HG03378 (cell line): ENCODE measurements around the gene MEG3.

ENCODE experiments used
- ATAC-seq: cut with Tn5 transposase; IDR thresholded peaks from one replicate; pipeline ENCODE4 v1.9.1; 2021; ENCODE audit warnings: mild to moderate bottlenecking, moderate library complexity; ENCODE audit not compliant: unreplicated experiment

The MEG3 gene

GRCh38 chr14:100844421-100844820 lies 18.5 kb downstream of the MEG3 start:
- ATAC-seq = no peak

GRCh38 chr14:100844846-100845245 lies 18.9 kb downstream of the MEG3 start:
- ATAC-seq = no peak

- ATAC-seq = no peak
Observed at GRCh38 chr14:100845341-100845740, 19.4 kb downstream of the MEG3 start.

- no peak for ATAC-seq
Observed at GRCh38 chr14:100846309-100846859, 20.5 kb downstream of the MEG3 start.

GRCh38 chr14:100849115-100849781 lies 23.3 kb downstream of the MEG3 start:
- no peak for ATAC-seq

GRCh38 chr14:100850841-100851585 lies 25.1 kb downstream of the MEG3 start:
- peak; percentile 56 for ATAC-seq

- ATAC-seq = no peak
Observed at GRCh38 chr14:100851586-100851916, 25.6 kb downstream of the MEG3 start.

- ATAC-seq = no peak
Observed at GRCh38 chr14:100851946-100852620, 26.2 kb downstream of the MEG3 start.

GRCh38 chr14:100854435-100854834 lies 28.5 kb downstream of the MEG3 start:
- ATAC-seq = no peak

- ATAC-seq = no peak
Observed at GRCh38 chr14:100855256-100855930, 29.5 kb downstream of the MEG3 start.

- no peak for ATAC-seq
Observed at GRCh38 chr14:100856056-100856950, 30.4 kb downstream of the MEG3 start.

- no peak for ATAC-seq
Observed at GRCh38 chr14:100857233-100857922, 31.5 kb downstream of the MEG3 start.

- no peak for ATAC-seq
Observed at GRCh38 chr14:100857923-100858837, 32.3 kb downstream of the MEG3 start.

GRCh38 chr14:100858838-100859220 lies 32.9 kb downstream of the MEG3 start:
- no peak for ATAC-seq

- ATAC-seq = no peak
Observed at GRCh38 chr14:100859781-100860180, 33.9 kb downstream of the MEG3 start.

- ATAC-seq = no peak
Observed at GRCh38 chr14:100860556-100861187, 34.8 kb downstream of the MEG3 start.

- no peak for ATAC-seq
Observed at GRCh38 chr14:100861188-100861936, 35.4 kb downstream of the MEG3 start.

GRCh38 chr14:100861937-100862247 lies 36.0 kb downstream of the MEG3 start:
- ATAC-seq = no peak
